K562 (cell line): ENCODE results near the gene PPT2. TPM values are rescaled to one million over a fixed set of nuclear protein-coding genes. Genes with fewer than 3 reads are reported as not detected.
A peak's percentile ranks its signal among the peaks of the same experiment; 100 is the strongest.

Source experiments
- ATAC-seq: fragments of 200-7000 bp; cut with Tn5 transposase; 3 replicates; pipeline ENCODE4 v1.9.1; 2020; ENCODE audit warnings: moderate library complexity
- BruUV-seq: library from RNA; stranded (reverse); fragments of 400-500 nt; replicated peaks from 2 replicates; lab custom pipeline; 2021; lab: Mats Ljungman, UMichigan
- CTCF ChIA-PET: fragments of 300-600 bp; formaldehyde crosslinking; extraction: SDS; loops from one replicate; lab custom pipeline; 2021; ENCODE audit warnings: low intra/inter-chr PET ratio; lab: Yijun Ruan, JAX
- POLR2A ChIA-PET: fragments of 300-600, 350-650 bp; sonication (Branson Sonifier 250); formaldehyde crosslinking; extraction: SDS; loops from one replicate; lab custom pipeline; 2021; ENCODE audit warnings: antibody characterized with exemption, inconsistent platforms; lab: Yijun Ruan, JAX
- DNase-seq, 4 experiments: peaks; one replicate each; pipeline versions ENCODE4 v3.0.0 to v3.0.0-alpha.2; 2011 to 2018; ENCODE audit warnings: low spot score in 3 of 4, mixed read lengths in 3 of 4; ENCODE audit errors: extremely low read depth in 1 of 4
- FAIRE-seq: peaks from 2 replicates; lab custom pipeline; 2011; peaks lifted over from hg19 to GRCh38; lab: Jason Lieb, UNC
- H2AFZ ChIP-seq: 2 replicates; pipeline ENCODE4 v1.6.0; 2011; ENCODE audit warnings: low read depth, low read length, control low read depth, inconsistent platforms
- H3K27ac ChIP-seq: fragments of 200-600 bp; 3 replicates; pipeline ENCODE4 v1.8.0; 2011; ENCODE audit warnings: low read depth, mild to moderate bottlenecking, control low read depth, inconsistent platforms, low read length, moderate library complexity, mixed read lengths; ENCODE audit errors: extremely low read depth
- H3K27me3 ChIP-seq, 2 experiments: fragments of 300-600 bp in 1 of 2; 2 replicates in 1 of 2; 3 replicates in 1 of 2; pipeline versions ENCODE4 v1.6.0 to v1.8.0; 2011; ENCODE audit warnings: inconsistent platforms in 2 of 2, low read length in 2 of 2, mild to moderate bottlenecking in 1 of 2, mixed read lengths in 1 of 2, moderate library complexity in 1 of 2; ENCODE audit not compliant: control insufficient read depth in 2 of 2, insufficient read depth in 2 of 2
- H3K36me3 ChIP-seq: fragments of 300-600 bp; 3 replicates; pipeline ENCODE4 v1.8.0; 2011; ENCODE audit warnings: mild to moderate bottlenecking, low read length, inconsistent platforms; ENCODE audit not compliant: control insufficient read depth, insufficient read depth
- H3K4me1 ChIP-seq, 2 experiments: fragments of 200-600 bp in 1 of 2; replicated peaks in 1 of 2; 2 replicates in 1 of 2; 3 replicates in 1 of 2; pipeline versions ENCODE4 v1.5.1 to v1.8.0; 2011; ENCODE audit warnings: inconsistent platforms in 2 of 2, low read length in 2 of 2, mild to moderate bottlenecking in 1 of 2, mixed read lengths in 1 of 2, moderate library complexity in 1 of 2; ENCODE audit not compliant: control insufficient read depth in 2 of 2, insufficient read depth in 2 of 2
- H3K4me2 ChIP-seq: 2 replicates; pipeline ENCODE4 v1.6.1; 2011; ENCODE audit warnings: low read length, control low read depth, inconsistent platforms, mixed read lengths; ENCODE audit not compliant: insufficient read depth
- H3K4me3 ChIP-seq: fragments of 200-600 bp; sonication (generic), shearing (Covaris generic); 2 replicates; pipeline ENCODE4 v1.5.1; 2016; ENCODE audit warnings: control low read depth, inconsistent platforms
- H3K79me2 ChIP-seq: fragments of 200-600 bp; 3 replicates; pipeline ENCODE4 v1.8.0; 2011; ENCODE audit warnings: low read length, inconsistent platforms; ENCODE audit not compliant: control insufficient read depth, insufficient read depth
- H3K9ac ChIP-seq, 2 experiments: 2 replicates each; pipeline versions ENCODE4 v1.6.0 to v1.6.1; 2011; ENCODE audit warnings: low read depth in 2 of 2, low read length in 2 of 2, control low read depth in 1 of 2, inconsistent platforms in 1 of 2, mild to moderate bottlenecking in 1 of 2, mixed read lengths in 1 of 2; ENCODE audit not compliant: insufficient read depth in 1 of 2
- H3K9me1 ChIP-seq: one replicate; pipeline ENCODE4 v1.6.0; 2011; ENCODE audit warnings: inconsistent platforms, mild to moderate bottlenecking, low read length, moderate library complexity; ENCODE audit not compliant: control insufficient read depth, insufficient read depth
- H3K9me3 ChIP-seq: replicated peaks from 2 replicates; pipeline ENCODE4 v1.5.1; 2011; ENCODE audit warnings: low read depth, low read length, inconsistent platforms; ENCODE audit not compliant: control insufficient read depth, insufficient read depth
- H4K20me1 ChIP-seq: replicated peaks from 2 replicates; pipeline ENCODE4 v1.6.1; 2011; ENCODE audit warnings: low read length, inconsistent platforms, mixed read lengths; ENCODE audit not compliant: control insufficient read depth, insufficient read depth
- ARID1B ChIP-seq: fragments of 450-650 bp; IDR thresholded peaks from 2 replicates; pipeline ENCODE4 v1.6.1; 2016; ENCODE audit warnings: antibody characterized with exemption, mild to moderate bottlenecking, inconsistent platforms
- BHLHE40 ChIP-seq: IDR thresholded peaks from 2 replicates; pipeline ENCODE4 v1.6.1; 2011; ENCODE audit warnings: low read length, improper control_type of control experiment
- CAMTA2 ChIP-seq: fragments of 250-450 bp; sonication (Bioruptor Pico); conservative IDR thresholded peaks from 2 replicates; pipeline ENCODE4 v1.5.1; 2022
- CREM ChIP-seq: IDR thresholded peaks from 2 replicates; pipeline ENCODE4 v1.6.1; 2014; ENCODE audit warnings: antibody characterized with exemption, low read depth
- EGR1 ChIP-seq: fragments of 450-650 bp; conservative IDR thresholded peaks from 2 replicates; pipeline ENCODE4 v1.6.1; 2017; ENCODE audit warnings: mild to moderate bottlenecking
- HES1 ChIP-seq: fragments of 450-650 bp; IDR thresholded peaks from 2 replicates; pipeline ENCODE4 v1.6.1; 2016; ENCODE audit warnings: low read depth, mild to moderate bottlenecking, moderate library complexity
- MNT ChIP-seq, 2 experiments: fragments of 450-650 bp; conservative IDR thresholded peaks; 2 replicates each; pipeline ENCODE4 v1.6.1; 2017; ENCODE audit warnings: mild to moderate bottlenecking in 2 of 2, moderate library complexity in 2 of 2
- RAD51 ChIP-seq: fragments of 450-650 bp; IDR thresholded peaks from 2 replicates; pipeline ENCODE4 v1.7.1; 2016; ENCODE audit warnings: low read depth, mild to moderate bottlenecking, borderline replicate concordance
- RBBP5 ChIP-seq: fragments of 200-600 bp; sonication (generic); IDR thresholded peaks from 2 replicates; pipeline ENCODE4 v1.6.1; 2012; ENCODE audit warnings: borderline replicate concordance, mild to moderate bottlenecking, low read length, control low read depth, inconsistent platforms; ENCODE audit not compliant: insufficient read depth, poor library complexity, severe bottlenecking
- TCF7 ChIP-seq: sonication (generic); IDR thresholded peaks from 2 replicates; pipeline ENCODE4 v1.6.1; 2016; ENCODE audit warnings: antibody characterized with exemption, borderline replicate concordance
- TGIF2 ChIP-seq: sonication (generic); formaldehyde crosslinking; IDR thresholded peaks from 2 replicates; pipeline ENCODE4 v1.8.1; 2022; ENCODE audit warnings: mild to moderate bottlenecking, missing genetic modification reagents, moderate library complexity
- USF1 ChIP-seq: sonication (generic); formaldehyde crosslinking; IDR thresholded peaks from 2 replicates; pipeline ENCODE4 v1.9.0; 2022; ENCODE audit warnings: mild to moderate bottlenecking, missing genetic modification reagents
- VEZF1 ChIP-seq: fragments of 200-800 bp; sonication (Bioruptor generic); IDR thresholded peaks from 2 replicates; pipeline ENCODE4 v1.6.1; 2017; ENCODE audit warnings: missing genetic modification characterization, missing compliant biosample characterization
- ZBTB7A ChIP-seq: IDR thresholded peaks from 2 replicates; pipeline ENCODE4 v1.6.1; 2011; ENCODE audit warnings: low read depth, mild to moderate bottlenecking, low read length, moderate library complexity, borderline replicate concordance; ENCODE audit not compliant: control insufficient read depth
- ZFP91 ChIP-seq: sonication (generic); formaldehyde crosslinking; IDR thresholded peaks from 2 replicates; pipeline ENCODE4 v1.8.0; 2022; ENCODE audit warnings: mild to moderate bottlenecking, missing genetic modification reagents
- WGBS: fragments of 100-300 bp; shearing (Covaris generic); methylation state at CpG from one replicate; pipeline ENCODE4 v1.1.6; 2016; ENCODE audit warnings: low coverage, mixed read lengths; ENCODE audit not compliant: insufficient coverage; ENCODE audit errors: missing lambda C conversion rate; 5-methylcytosine and 5-hydroxymethylcytosine counted together
- in situ Hi-C: fragments of 300-500 bp; cut with MboI; formaldehyde crosslinking; loops from 4 replicates; pipeline ENCODE4 v1.15.0; 2018; ENCODE audit warnings: inconsistent platforms, mixed read lengths
- intact Hi-C: fragments of 100-400 bp; cut with micrococcal nuclease; formaldehyde crosslinking; loops from 2 replicates; pipeline ENCODE4 v1.14.2; 2022
- polyA plus RNA-seq, 8 experiments: library from polyadenylated mRNA; depleted of rRNA in 4 of 8; stranded (reverse) in 5 of 8; unstranded in 3 of 8; fragments of >200 nt; fragmentation: Nextera tagmentation in 2 of 8; fragmentation: Illumina TruSeq in 1 of 8; extraction: Ambion mirVana in 2 of 8; extraction: Trizol in 1 of 8; gene quantifications; 2 replicates each; pipeline versions ENCODE4 v1.2.1 to v1.2.3, GENCODE V29; 2011 to 2014; ENCODE audit warnings: inconsistent platforms in 1 of 8, missing spikeins in 1 of 8
- total RNA-seq, 7 experiments: library from RNA; depleted of rRNA in 6 of 7; stranded (reverse); fragments of >200 nt in 6 of 7; fragmentation: Illumina TruSeq in 2 of 7; extraction: Trizol in 2 of 7; gene quantifications; 2 replicates each; pipeline versions ENCODE4 v1.2.1 to v1.2.3, GENCODE V29; 2011 to 2021; ENCODE audit warnings: low replicate concordance in 1 of 7

The PPT2 gene
- total and polyA plus RNA-seq, 9 of the 15 experiments (the other 6 are each of a cell fraction or from before 2014, with no cell fraction given): 27.4 to 98.8 (median 69.9) TPM

GRCh38 chr6:32108094-32108627, 45.8 kb upstream of the PPT2 start:
- DNase-seq: peak; percentile 66 to 75 (median 71)
- H3K4me1 ChIP-seq: peaks cover 29 to 38% of the 10 kb centered on the region in 2 experiments
- no TSS peak for BruUV-seq
- ATAC-seq: peak; percentile 52
- no peaks in the 10 kb centered on the region for H3K36me3 ChIP-seq
- peak; percentile 76 for FAIRE-seq
- WGBS: 1% methylated on average over 7 of the region's 15 CpGs
- peaks cover 0 to 26% of the 10 kb centered on the region in 2 experiments; a peak in 2 of 5 replicates for H3K27me3 ChIP-seq
- no peaks in the 10 kb centered on the region for H3K79me2 ChIP-seq
- intact Hi-C loops (no loop called here), in situ Hi-C loops (no loop called here)
- no peaks in the 10 kb centered on the region for H3K9me1 ChIP-seq
- peak overlapping the region; percentile 54; the same call in 1 of the 2 replicates for H2AFZ ChIP-seq
- ChIA-PET POLR2A (interaction anchor here (0.6 to 4.9 kb wide), 11 partner anchors 9 to 505 kb away, joined by 3 to 38 read pairs (median 4); partner anchors contain the start of gene ATF6B), CTCF (no interaction called here)
- H3K4me3 ChIP-seq: no peak overlapping the region
- no peaks in the 10 kb centered on the region for H4K20me1 ChIP-seq
- peak overlapping the region; percentile 60 for H3K4me2 ChIP-seq
- no peak overlapping the region for H3K27ac ChIP-seq
- no peaks in the 10 kb centered on the region for H3K9me3 ChIP-seq
- H3K9ac ChIP-seq: peak overlapping the region; percentile 25 to 85; a peak in 2 of 4 replicates
- no peak for TF ChIP-seq TCF7
- 0 out of 2 replicates have a peak, but pooled peaks have one; percentile 12 for TF ChIP-seq CREM
- no peak for TF ChIP-seq TGIF2 (CRISPR knock-in tag)
- peak; percentile 55; the same call in 1 of the 2 replicates for TF ChIP-seq RAD51
- 0 out of 2 replicates have a peak, but pooled peaks have one; percentile 41 for TF ChIP-seq USF1 (CRISPR knock-in tag)
- peak; percentile 43; the same call in 1 of the 2 replicates for TF ChIP-seq EGR1
- TF ChIP-seq MNT (conservative IDR thresholded peaks at IDR 0.05): 0 out of 4 replicates have a peak, but pooled peaks of 1 of the 2 experiments have one; percentile 40
- TF ChIP-seq HES1: no peak
- TF ChIP-seq ZBTB7A: peak; percentile 24; the same call in 1 of the 2 replicates
- TF ChIP-seq CAMTA2 (CRISPR knock-in tag): no peak
- peak; percentile 54; the same call in 1 of the 2 replicates for TF ChIP-seq BHLHE40
- TF ChIP-seq ZFP91: no peak
- TF ChIP-seq ARID1B: 0 out of 2 replicates have a peak, but pooled peaks have one; percentile 20
- TF ChIP-seq VEZF1 (CRISPR knock-in tag): peak; percentile 71
- TF ChIP-seq RBBP5: peak; percentile 30
